Inflammatory macrophage treated with lipopolysaccharide for 4 hours (primary cell): Measurements from ENCODE around the gene ERLEC1.
"Not testable (repeated sequence)": the region's sequence is repeated elsewhere in the genome, so short reads cannot be mapped to it uniquely, and the experiment has no call there.

Experiments used
- DNase-seq: peaks from one replicate; pipeline ENCODE4 v3.0.0-alpha.2; 2020

The ERLEC1 gene

DNA sequence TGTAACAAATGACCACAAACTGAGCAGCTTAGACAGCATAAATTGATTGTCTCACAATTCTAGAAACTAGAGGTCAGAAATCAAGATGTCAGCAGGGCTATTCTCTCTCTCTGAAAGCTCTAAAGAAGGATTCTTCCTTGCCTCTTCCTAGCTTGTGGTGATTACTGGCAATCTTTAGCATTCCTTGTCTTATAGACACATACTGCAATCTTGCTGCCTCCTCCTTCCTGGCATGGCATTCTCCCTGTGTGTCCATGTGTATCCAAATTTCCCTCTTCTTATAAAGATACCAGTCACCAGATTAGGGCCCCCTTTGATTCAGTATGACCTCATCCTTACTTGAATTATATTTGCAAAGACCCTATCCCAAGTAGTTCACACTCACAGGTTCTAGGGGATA lies 2.4 kb upstream of the ERLEC1 start:
- no peak for DNase-seq

DNA sequence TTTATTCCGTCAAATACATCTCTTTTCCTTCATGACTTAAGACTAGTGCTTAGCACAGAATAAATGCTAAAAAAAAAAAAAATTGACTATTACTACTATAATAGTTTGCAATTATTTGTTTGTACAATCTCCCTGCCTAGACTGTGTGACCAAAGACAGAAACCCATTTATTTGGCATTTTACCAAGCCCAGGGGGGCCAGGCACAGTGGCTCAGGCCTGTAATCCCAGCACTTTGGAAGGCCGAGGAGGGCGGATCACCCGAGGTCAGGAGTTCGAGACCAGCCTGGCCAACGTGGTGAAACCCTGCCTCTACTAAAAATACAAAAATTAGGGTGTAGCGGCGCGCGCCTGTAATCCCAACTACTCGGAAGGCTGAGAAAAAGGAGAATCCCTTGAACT lies 1.5 kb upstream of the ERLEC1 start:
- DNase-seq = no peak

DNA sequence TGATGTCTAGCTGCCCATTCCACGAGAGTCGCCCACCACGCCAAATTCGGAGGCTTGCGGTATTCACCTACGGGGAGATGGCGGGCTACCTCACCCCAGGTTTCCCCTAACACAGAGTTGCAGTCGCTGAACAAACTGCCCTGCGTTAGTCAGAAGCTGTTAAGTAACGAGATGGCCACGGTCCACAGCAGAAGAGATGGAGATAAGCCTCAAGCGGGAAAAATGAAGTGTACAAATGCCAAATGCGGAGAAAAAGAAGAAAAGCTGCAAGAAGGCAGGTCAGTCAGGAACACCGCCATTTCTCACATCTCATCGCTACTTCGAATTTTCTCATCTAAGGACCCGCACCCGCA lies 516 bp upstream of the ERLEC1 start:
- DNase-seq = peak; percentile 28

DNA sequence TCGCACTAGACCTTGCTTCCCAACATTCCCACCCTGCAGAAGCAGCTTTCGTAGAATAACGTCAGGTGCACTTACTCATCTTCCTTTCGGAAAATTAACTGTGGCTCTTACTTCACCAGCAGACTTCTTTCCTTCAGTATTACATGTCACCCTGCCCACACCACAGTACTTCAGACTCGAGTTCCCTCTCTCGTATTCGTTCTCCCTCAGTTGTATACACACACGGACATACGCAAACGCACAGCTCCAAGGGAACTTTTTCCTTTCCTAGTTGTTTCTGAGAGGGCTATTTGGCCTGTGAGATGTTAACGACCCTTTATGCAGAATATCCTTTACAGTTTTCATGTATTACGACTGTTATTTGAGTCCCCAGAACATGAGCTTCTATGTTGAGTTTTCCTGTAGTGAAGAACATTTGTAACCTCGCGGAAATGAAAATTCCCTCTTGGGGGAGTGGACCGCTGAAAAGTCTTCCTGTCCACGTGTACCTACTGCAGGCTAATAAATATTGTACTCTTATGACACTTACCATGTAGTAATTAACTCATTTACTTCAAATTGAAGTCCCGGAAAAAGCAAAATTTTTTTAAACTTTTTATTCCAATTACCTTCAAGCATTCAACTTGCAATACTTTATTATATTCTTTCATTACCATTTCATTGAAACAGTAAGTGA lies 908 bp downstream of the ERLEC1 start:
- peak; percentile 70 for DNase-seq

DNA sequence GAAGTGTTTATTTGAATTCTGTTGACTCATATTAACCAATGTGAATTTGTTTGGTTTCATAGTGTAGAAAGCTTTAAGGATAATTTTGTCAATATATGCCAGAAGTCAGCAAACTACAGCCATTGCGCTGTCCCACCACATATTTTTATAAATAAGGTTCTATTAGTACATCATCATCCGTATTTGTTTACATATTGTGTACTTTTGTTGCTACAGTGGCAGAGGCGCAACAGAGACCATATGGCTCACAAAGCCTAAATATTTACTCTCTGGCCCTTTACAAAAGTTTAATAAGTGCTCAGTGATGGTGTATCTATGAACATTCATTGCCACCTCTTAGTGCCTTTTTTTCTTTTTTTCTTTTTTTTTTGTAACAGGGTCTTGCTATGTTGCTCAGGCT lies 6.4 kb downstream of the ERLEC1 start:
- DNase-seq = no peak

DNA sequence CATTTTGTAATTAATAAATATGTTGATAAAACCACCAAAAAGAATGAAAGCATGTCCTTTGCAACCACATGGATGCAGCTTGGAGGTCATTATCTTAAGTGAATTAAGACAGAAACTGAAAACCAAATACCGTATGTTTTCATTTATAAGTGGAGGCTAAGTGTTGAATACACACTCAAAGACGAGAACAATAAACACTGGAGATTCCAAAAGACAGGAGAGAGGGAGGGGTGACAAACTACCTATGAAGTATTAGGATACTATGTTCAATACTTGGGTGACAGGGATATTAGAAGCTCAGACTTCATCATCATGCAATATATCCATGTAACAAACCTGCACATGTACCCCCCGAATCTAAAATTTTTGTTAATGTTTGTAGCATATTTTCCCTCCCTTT lies 7.0 kb downstream of the ERLEC1 start:
- no peak for DNase-seq

DNA sequence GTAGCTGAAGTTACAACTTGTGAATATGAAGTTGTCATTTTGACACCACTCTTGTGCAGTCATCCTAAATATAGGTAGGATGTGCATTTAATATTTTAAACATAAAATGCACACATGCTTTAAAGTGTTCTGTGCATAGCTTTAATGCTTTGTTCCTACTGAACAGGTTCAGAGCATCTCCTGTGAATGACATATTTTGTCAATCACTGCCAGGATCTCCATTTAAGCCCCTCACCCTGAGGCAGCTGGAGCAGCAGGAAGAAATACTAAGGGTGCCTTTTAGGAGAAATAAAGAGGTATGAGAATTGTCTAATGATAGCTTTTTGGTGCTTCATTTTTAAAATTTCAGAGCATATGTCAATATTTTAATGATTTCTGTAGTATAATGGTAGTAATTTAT lies 14.7 kb downstream of the ERLEC1 start:
- DNase-seq = no peak

DNA sequence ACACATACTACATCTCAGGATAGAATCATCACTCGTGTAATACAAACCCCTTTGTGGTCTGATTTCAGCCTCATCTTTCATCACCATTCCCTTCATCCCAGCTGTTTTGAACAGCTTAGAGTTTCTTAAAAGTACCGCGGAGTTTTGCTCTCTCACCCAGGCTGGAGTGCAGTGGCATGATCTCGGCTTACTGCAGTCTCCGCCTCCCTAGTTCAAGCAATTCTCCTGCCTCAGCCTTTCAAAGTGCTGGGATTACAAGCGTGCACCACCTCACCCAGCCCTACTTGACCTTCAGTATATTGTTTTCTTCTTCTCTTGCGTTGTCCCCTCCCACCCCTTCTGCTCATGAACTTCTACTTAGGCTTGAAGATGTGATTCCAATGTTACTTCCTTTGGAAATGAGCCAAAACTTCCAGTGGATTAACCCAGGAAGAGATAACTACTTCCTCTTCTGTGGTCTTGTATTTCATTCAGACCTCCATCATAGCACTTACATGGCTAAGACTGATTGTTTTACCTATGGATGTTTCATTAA lies 15.8 kb downstream of the ERLEC1 start:
- no peak for DNase-seq

DNA sequence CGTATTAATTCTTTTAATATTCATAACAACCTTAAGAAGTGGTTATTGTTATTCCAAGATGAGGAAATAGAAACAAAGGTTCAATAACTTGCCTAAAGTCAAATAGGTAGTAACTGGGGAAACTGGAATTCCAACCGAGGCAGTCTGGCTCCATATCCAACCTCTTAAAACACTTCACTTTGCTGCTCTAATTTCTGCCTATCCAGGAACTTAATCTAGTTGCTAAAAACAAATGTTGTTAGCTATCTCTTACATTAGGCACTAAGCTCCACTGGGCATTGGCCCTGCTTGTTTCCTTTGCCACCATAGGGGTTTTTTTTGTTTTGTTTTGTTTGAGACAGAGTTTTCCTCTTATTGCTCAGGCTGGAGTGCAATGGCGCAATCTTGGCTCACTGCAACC lies 24.8 kb downstream of the ERLEC1 start:
- DNase-seq = no peak

DNA sequence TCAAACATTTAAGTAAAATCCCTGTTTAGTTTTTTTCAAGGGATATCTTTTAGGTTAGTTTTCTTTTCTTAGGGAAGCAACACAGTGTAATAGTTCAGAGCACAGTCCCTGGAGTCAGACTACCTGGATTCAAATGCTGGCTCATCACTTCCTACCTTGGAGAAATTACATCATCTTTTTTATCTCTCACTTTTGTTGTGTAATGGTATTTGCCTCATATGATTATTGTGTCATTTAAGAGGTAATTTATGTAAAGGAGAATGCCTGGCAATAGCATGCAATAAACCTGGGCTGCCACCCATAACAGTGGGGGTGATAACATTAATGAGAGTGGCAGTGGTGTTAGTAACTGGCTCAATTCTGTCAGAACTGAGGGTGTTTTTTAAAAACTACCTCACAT lies 26.3 kb downstream of the ERLEC1 start:
- no peak for DNase-seq

DNA sequence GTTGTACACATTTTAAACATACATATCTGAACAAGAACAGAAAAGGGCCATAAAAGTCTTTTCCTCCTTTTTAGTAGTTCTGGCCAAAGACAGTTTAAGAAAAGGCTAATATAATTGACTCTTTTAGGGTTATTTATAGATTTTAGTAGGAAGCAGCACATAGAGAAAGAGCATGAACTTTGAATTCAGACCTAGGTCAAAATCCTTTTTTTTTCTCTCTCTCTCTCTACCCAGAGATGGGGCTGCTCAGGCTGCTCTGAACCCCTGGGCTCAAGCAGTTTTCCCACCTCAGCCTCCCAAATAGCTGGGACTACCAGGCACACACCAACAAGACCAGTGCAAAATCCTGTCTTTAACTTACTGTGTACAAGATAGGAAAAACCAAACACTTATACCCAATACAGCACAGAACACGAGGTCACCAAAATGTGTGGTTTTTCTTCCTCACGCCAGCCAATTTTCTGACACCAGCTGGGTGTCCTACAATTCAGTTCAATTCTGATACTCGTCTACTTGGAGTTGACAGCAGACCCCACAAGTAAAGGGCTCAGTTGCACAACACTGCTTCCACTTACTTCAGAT lies 32.1 kb downstream of the ERLEC1 start:
- no peak for DNase-seq

DNA sequence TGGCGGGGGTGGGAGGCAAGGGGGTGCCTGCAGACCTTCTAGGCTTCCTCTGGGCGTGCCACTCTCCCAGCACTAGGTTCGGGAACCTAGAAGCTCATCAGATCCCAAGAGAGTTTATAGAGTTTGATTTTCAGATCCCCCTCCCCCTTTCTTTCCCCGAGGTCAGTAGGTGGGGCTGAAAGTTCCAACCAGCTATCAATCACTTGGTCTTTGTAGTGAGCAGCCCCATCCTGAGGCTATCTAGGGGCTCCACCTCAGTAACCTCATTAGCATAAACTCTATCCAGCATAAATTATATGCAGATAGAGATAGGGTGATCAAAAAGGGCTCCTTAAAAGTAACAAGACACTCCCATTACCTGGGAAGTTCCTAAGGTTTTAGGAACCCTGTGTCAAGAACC lies 32.8 kb downstream of the ERLEC1 start:
- DNase-seq = no peak

DNA sequence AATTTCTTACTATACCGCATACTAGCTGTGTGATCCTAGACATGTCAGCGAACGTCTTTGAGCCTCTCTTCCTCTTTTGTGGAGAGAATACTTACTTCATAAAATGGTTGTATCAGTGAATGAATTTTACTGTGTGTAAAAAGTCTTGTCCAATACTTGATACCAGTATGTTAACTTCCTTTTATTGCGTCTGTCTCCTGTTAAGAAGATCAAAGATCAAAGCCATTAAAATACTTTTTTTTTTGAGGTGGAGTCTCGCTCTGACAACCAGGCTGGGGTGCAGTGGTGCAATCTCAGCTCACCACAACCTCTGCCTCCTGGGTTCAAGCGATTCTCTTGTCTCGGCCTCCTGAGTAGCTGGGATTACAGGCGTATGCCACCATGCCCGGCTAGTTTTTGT lies 33.2 kb downstream of the ERLEC1 start:
- no peak for DNase-seq

DNA sequence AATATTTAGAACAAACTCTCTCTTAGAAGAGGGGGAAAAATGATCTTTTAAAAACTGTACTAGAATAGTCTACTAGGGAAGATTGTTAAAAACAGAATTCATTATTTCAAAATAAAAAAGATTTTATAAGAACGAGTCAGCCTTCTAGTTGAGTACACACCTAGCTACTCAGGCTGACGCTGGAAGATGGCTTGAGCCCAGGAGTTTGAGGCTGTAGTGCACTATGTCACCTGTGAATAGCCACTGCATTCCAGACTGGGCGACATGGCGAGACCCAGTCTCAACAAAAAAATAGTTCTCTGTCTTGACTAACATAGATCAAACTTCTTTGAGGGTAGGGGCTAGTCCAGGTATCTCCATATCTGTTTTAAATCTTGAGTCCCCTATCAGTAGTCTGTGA lies 33.9 kb downstream of the ERLEC1 start:
- DNase-seq = no peak

DNA sequence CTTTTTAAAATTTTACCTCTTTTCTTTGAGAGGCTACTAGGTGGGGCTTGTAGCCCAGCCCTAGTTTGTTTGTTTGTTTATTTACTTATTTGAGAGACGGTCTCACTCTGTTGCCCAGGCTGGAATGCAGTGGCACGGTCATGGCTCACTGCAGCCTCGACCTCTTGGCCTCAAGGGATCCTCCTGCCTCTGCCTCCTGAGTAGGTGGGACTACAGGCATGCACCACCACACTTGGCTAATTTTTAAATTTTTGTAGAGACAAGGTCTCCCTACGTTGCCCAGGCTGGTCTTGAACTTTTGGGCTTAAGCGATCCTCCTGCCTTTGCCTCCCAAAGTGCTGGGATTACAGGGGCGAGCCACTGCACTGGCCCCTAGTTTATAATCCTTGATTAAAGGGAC lies 35.0 kb downstream of the ERLEC1 start:
- DNase-seq = no peak

DNA sequence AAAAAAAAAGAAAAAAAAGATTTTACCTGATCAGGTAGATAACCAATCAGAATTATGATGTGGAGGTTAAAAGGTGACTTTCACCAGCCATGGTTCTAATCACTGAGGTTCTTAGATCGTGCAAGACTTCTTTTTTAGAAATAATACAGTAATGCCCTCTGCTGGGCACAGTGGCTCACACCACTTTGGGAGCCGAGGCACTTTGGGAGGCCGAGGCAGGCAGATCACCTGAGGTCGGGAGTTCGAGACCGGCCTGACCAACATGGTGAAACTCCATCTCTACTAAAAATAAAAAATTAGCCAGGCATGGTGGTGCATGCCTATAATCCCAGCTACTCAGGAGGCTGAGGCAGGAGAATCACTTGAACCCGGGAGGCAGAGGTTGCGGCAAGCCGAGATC lies 36.8 kb downstream of the ERLEC1 start:
- DNase-seq = not testable (repeated sequence)

DNA sequence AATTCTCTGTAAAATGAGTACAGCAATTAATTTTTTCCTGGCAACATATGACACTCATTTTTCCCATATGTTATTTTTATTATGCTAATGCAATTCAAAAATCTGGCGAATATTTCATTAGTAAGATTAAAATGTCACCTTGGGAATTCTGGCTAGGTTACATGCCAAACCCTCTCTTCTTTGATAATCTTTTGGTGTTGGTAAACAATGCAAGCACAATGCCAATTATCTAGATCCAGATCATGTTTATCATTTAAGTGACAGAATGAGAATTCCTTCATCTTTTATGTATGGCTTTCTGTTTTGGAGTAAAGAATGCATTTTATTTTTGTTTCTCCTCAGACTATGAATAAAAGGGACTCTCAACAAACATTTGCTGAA lies 39.2 kb downstream of the ERLEC1 start:
- DNase-seq = no peak

DNA sequence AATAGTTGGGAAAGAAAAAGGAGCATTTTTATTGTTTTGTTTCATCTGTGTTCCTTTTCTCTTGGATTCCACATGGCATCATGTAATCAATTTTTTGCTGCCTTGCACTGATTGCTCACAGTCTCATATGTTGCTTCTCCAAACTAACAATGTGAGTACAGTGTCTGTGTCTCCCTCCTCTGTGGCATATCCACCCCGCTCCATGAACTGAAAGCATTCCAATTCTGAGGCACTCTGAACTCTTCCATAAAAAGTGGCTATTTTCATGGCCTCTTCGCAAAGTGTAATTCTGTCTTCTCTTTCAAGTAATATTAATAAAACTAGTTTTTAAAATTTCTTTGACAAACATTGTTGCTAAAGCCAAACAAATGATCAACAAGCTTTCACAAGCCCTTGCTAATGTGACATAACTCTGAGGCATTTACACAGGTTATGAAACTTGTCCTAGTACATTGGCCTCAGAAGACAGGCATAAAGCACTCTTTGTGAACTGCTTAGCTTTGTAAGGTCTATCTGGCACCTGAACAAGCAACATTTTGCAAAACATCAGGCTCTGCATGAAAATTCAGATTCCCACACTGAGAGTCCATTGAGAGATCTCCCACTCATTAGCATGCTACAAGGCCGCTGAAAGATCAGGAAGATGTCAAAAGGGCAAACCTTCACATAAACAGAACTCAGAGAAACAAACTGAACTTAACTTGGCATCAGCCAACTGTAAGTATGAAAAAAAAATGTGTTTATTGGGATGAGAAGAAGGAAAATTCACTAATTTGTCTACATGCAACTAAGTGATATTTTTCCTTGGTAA lies 39.9 kb downstream of the ERLEC1 start:
- DNase-seq = no peak

DNA sequence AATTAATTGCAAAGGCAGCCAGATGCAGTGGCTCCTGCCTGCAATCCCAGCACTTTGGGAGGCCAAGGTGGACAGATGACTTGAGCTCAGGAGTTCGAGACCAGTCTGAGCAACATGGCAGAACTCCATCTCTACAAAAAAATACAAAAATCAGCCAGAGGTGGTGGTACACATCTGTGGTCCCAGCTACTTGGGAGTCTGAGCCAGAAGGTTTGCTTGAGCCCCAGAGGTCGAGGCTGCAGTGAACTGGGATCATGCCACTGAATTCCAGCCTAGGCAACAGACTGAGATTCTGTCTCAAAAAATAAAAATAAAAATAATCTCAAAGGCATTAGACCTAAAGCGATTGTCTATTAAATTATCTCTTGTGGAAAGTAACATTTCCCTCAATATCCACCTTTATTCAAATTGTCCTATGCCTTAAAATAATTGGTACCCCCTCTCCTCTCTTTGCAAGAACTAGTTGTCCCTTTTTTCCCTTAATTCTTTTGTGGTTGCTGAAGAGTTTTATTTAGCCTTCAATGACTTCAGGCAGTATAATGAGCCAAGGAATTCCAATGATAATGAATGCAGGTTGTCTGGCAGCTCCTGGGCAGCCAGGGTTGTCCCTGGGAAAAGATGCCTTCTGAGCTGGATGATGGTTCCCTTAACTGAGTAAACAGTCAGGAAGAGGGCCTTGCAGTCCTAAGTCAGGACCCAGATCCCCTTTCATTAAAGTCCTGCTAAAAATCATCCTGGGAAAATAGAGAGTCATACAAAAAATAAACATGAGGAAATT lies 40.7 kb downstream of the ERLEC1 start:
- DNase-seq = no peak

DNA sequence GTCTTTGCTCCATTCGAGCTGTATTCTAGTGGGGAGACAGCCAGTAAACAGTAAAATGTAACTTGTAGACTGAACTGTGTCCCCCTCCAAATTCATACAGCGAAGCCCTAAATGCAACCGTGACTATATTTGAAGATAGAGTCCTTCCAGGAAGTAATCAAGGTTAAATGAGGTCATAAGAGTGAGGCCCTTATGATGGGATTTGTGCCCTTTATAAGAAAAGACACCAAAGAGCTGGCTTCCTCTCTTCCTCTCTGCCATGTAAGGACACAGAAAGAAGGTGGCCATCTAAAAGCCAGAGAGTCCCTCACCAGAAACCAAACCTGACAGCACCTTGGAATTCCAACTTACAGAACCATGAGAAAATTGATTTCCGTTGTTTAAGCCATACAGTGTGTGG lies 41.5 kb downstream of the ERLEC1 start:
- no peak for DNase-seq

DNA sequence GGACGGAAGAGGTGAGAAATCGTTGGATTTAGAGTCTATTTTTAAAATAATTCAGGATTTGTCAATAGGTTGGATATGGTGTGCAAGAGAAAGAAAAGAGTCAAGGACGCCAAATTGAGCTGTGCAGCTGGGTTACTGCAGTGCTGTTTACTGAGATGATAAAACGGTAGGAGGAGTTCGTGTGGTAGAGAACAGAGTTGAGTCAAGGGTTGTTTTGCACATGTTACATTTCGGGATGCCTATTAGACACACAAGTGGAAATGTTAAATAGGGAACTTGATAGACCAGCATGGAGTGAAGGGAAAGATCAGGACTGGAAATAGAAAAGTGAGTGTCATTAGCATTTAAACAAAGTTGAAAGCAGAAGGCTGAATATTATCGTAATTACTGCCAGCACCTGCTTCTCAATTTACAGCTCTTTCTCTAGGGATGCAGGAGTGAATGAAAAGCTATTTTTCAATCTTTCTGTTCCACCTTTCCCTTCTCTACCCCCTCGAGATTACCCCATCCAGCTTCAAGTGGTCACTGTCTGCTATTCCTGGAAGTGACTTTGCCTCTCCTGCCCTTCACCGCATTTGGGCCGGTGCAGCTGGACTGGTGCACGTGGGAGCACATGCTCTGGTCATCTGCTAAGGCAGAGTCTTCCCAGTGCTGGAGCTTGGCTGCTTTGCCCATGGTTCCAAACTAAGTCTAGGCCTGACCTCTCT lies 42.6 kb downstream of the ERLEC1 start:
- DNase-seq = no peak

DNA sequence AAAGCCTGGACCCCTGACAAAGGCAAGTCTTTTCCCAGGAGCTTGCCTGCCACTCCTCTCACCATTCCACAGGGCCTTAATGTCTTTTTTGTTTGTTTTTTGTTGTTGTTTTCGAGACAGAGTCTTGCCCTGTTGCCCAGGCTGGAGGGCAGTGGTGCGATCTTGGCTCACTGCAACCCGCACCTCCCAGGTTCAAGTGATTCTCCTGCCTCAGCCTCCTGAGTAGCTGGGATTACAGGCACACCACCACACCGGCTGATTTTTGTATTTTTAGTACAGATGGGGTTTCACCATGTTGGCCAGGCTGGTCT lies 43.1 kb downstream of the ERLEC1 start:
- DNase-seq = not testable (repeated sequence)

DNA sequence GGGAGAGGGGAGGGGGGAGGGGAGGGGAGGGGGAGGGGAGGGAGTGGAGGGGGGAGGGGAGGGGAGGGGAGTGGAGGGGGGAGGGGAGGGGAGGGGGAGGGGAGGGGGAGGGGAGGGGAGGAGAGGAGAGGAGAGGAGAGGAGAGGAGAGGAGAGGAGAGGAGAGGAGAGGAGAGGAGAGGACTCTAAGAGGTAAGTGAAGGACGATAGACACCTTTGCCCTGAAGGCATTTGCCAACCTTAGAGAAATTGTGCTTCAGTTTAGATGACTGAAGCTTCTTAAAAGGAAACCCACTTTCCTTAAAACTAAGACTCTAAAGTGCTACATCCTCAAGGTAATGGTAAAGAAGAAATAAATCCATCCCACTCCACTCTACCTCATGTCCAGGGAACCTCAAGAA lies 53.7 kb downstream of the ERLEC1 start:
- no peak for DNase-seq
